SK-N-SH treated with all-trans-retinoic acid at 6 μM for 48 hours (cell line): Measurements from ENCODE around the gene AGAP1.

Source experiments
- ATAC-seq: fragments of 200-7000 bp; cut with Tn5 transposase; 3 replicates; pipeline ENCODE4 v1.9.1; 2020; ENCODE audit warnings: mild to moderate bottlenecking, moderate library complexity
- BACH2 ChIP-seq: fragments of 250-450 bp; sonication (Bioruptor Pico); IDR thresholded peaks from 2 replicates; pipeline ENCODE4 v1.9.0; 2021; ENCODE audit warnings: mild to moderate bottlenecking, borderline replicate concordance
- ESRRG ChIP-seq: fragments of 250-450 bp; sonication (Bioruptor Pico); IDR thresholded peaks from 2 replicates; pipeline ENCODE4 v1.6.1; 2021; ENCODE audit warnings: mild to moderate bottlenecking
- GLIS3 ChIP-seq: fragments of 250-450 bp; sonication (Bioruptor Pico); IDR thresholded peaks from 2 replicates; pipeline ENCODE4 v1.5.0; 2020; ENCODE audit warnings: mild to moderate bottlenecking, moderate library complexity
- ISL1 ChIP-seq: fragments of 250-450 bp; sonication (Bioruptor Pico); IDR thresholded peaks from 2 replicates; pipeline ENCODE4 v2.1.2; 2022; ENCODE audit warnings: mild to moderate bottlenecking, moderate library complexity
- OSR1 ChIP-seq: fragments of 250-450 bp; sonication (Bioruptor Pico); IDR thresholded peaks from 2 replicates; pipeline ENCODE4 v1.8.0; 2022; ENCODE audit warnings: moderate library complexity, mild to moderate bottlenecking, inconsistent platforms
- POU6F1 ChIP-seq: fragments of 250-450 bp; sonication (Bioruptor Pico); IDR thresholded peaks from 2 replicates; pipeline ENCODE4 v1.8.0; 2021; ENCODE audit warnings: low read depth, mild to moderate bottlenecking, moderate library complexity, borderline replicate concordance
- PPARA ChIP-seq: fragments of 250-450 bp; sonication (Bioruptor Pico); IDR thresholded peaks from 2 replicates; pipeline ENCODE4 v1.5.0; 2020; ENCODE audit warnings: mild to moderate bottlenecking, borderline replicate concordance
- RARB ChIP-seq: fragments of 250-450 bp; sonication (Bioruptor Pico); IDR thresholded peaks from 2 replicates; pipeline ENCODE4 v1.8.0; 2021; ENCODE audit warnings: mild to moderate bottlenecking, moderate library complexity
- SNAI2 ChIP-seq: fragments of 250-450 bp; sonication (Bioruptor Pico); IDR thresholded peaks from 2 replicates; pipeline ENCODE4 v1.5.0; 2020; ENCODE audit warnings: mild to moderate bottlenecking, moderate library complexity
- TCF4 ChIP-seq: fragments of 250-450 bp; sonication (Bioruptor Pico); IDR thresholded peaks from 2 replicates; pipeline ENCODE4 v1.8.0; 2021; ENCODE audit warnings: mild to moderate bottlenecking, moderate library complexity, borderline replicate concordance
- TOX ChIP-seq: fragments of 250-450 bp; sonication (Bioruptor Pico); IDR thresholded peaks from 2 replicates; pipeline ENCODE4 v1.8.0; 2021; ENCODE audit warnings: mild to moderate bottlenecking, moderate library complexity, borderline replicate concordance
- ZC3H10 ChIP-seq: fragments of 250-450 bp; sonication (Bioruptor Pico); IDR thresholded peaks from 2 replicates; pipeline ENCODE4 v1.5.1; 2021; ENCODE audit warnings: mild to moderate bottlenecking, moderate library complexity
- ZFP30 ChIP-seq: fragments of 450-650 bp; formaldehyde crosslinking; IDR thresholded peaks from 2 replicates; pipeline ENCODE4 v1.5.0; 2022; ENCODE audit warnings: mild to moderate bottlenecking, moderate library complexity
- ZNF70 ChIP-seq: fragments of 450-650 bp; formaldehyde crosslinking; IDR thresholded peaks from 2 replicates; pipeline ENCODE4 v1.5.0; 2020; ENCODE audit warnings: mild to moderate bottlenecking, moderate library complexity
- ZNF8 ChIP-seq: fragments of 450-650 bp; formaldehyde crosslinking; IDR thresholded peaks from 2 replicates; pipeline ENCODE4 v1.5.0; 2020; ENCODE audit warnings: mild to moderate bottlenecking, moderate library complexity
- TF ChIP-seq, protein P1 (sequence below): fragments of 250-450 bp; sonication (Bioruptor Pico); IDR thresholded peaks from 2 replicates; pipeline ENCODE4 v1.5.1; 2021; ENCODE audit warnings: mild to moderate bottlenecking, moderate library complexity
- TF ChIP-seq, protein P2 (sequence below): fragments of 250-450 bp; sonication (Bioruptor Pico); IDR thresholded peaks from 2 replicates; pipeline ENCODE4 v1.5.0; 2020; ENCODE audit warnings: mild to moderate bottlenecking, moderate library complexity

The AGAP1 gene

DNA sequence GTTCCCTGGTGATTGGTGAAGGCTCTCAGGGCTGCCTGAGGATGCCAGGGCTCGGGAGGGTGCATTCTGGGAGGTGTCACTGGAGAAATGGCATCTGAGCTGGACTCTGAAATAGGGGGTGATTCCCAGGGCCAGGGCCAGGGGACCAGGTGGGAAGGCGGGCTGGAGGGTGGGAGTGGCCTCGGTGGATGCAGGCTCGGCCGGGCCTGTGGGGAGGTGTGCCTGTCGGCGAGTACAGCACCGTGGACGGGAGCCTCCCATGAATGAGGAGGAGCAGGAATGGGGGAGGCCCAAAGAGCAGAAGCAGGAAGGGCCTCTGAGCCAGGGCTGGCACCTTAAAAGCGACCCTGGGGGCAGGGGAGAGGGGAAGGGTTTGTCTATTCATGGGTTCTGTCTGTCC lies 557.5 kb downstream of the AGAP1 start (continued):
- TF ChIP-seq POU6F1 (no peak), PPARA (CRISPR knock-in tag) (no peak)
- TF ChIP-seq, all 23 proteins: peak for 0

DNA sequence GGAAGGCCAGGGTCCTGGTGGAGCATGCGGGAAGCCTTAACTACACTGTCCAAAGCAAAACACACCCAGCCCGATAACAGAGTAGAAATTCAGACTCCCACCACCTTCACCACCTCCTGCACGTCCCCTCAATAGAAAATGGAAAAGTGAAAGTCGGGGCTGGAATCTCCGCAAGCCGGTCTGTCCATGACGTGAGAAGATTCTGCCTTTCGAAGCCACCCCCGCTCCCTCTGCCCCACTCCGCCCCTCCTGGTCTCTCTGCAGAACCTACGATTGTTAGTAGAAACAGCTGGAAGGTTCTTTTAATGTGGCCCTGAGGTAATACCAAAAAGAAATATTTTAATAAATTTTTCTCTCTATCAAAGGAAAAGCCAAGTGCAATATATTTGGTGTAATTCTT lies 558.0 kb downstream of the AGAP1 start:
- ATAC-seq = no peak
- TF ChIP-seq, protein P1, sequence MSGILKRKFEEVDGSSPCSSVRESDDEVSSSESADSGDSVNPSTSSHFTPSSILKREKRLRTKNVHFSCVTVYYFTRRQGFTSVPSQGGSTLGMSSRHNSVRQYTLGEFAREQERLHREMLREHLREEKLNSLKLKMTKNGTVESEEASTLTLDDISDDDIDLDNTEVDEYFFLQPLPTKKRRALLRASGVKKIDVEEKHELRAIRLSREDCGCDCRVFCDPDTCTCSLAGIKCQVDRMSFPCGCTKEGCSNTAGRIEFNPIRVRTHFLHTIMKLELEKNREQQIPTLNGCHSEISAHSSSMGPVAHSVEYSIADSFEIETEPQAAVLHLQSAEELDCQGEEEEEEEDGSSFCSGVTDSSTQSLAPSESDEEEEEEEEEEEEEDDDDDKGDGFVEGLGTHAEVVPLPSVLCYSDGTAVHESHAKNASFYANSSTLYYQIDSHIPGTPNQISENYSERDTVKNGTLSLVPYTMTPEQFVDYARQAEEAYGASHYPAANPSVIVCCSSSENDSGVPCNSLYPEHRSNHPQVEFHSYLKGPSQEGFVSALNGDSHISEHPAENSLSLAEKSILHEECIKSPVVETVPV (CRISPR knock-in tag) = no peak
- TF ChIP-seq ZNF8 (CRISPR knock-in tag) (no peak), OSR1 (no peak), ISL1 (CRISPR knock-in tag) (no peak)

DNA sequence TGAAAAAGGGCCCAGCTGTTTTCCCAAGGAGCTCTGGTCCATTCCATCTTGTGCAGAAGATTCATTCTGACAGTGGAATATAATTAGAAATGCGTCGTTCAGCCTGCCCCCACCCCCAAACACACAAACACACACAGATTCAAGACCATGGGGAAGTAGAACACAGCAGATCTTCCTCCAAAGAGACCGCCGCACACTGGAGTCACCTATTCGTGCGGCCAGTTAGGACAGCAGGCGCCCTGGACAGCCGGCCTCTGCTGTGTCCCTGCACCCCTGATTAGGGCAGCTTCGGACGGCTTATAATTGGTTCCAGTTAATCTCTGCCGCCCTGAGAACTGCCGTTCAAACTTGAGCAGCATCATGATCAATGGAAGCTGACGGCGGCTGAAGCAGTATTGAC lies 558.4 kb downstream of the AGAP1 start:
- ATAC-seq = no peak
- TF ChIP-seq SNAI2 (CRISPR knock-in tag) (no peak), TOX (CRISPR knock-in tag) (no peak), BACH2 (CRISPR knock-in tag) (no peak), ZFP30 (CRISPR knock-in tag) (no peak), PPARA (CRISPR knock-in tag) (no peak)

- TF ChIP-seq GLIS3 (no peak), SNAI2 (CRISPR knock-in tag) (no peak), ZNF70 (CRISPR knock-in tag) (no peak), PPARA (CRISPR knock-in tag) (no peak), ESRRG (no peak), ZC3H10 (CRISPR knock-in tag) (no peak), OSR1 (no peak), ZFP30 (CRISPR knock-in tag) (no peak)
- TF ChIP-seq, protein P2, sequence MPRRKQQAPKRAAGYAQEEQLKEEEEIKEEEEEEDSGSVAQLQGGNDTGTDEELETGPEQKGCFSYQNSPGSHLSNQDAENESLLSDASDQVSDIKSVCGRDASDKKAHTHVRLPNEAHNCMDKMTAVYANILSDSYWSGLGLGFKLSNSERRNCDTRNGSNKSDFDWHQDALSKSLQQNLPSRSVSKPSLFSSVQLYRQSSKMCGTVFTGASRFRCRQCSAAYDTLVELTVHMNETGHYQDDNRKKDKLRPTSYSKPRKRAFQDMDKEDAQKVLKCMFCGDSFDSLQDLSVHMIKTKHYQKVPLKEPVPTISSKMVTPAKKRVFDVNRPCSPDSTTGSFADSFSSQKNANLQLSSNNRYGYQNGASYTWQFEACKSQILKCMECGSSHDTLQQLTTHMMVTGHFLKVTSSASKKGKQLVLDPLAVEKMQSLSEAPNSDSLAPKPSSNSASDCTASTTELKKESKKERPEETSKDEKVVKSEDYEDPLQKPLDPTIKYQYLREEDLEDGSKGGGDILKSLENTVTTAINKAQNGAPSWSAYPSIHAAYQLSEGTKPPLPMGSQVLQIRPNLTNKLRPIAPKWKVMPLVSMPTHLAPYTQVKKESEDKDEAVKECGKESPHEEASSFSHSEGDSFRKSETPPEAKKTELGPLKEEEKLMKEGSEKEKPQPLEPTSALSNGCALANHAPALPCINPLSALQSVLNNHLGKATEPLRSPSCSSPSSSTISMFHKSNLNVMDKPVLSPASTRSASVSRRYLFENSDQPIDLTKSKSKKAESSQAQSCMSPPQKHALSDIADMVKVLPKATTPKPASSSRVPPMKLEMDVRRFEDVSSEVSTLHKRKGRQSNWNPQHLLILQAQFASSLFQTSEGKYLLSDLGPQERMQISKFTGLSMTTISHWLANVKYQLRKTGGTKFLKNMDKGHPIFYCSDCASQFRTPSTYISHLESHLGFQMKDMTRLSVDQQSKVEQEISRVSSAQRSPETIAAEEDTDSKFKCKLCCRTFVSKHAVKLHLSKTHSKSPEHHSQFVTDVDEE (CRISPR knock-in tag) = no peak
- no peak for ATAC-seq
These were observed 559.3 kb downstream of the AGAP1 start for GRCh38 chr2:236052926-236053821.

DNA sequence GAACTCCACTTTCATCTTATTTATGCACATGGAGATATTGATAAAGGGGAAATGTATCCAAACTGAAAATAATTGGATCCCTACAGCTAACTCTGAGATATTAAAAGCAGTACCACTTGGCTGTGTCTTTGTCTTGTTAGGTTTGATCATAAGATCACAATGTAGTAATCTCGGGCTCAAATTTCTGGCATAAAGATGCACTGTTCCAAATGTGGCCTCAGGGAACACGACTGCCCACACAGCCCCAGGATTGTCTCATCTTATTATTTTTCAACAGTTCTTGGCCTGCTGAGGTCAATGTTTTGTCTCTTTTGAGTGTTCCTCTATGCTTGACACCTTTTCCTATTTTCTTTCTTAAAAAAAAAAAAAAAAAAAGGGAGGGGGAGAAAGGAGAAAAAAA lies 560.3 kb downstream of the AGAP1 start:
- no peak; the same call in 2 of the 3 replicates for ATAC-seq
- TF ChIP-seq RARB (no peak), ZNF70 (CRISPR knock-in tag) (peak; percentile 26; the same call in 1 of the 2 replicates)

GRCh38 chr2:236054621-236055305 lies 560.9 kb downstream of the AGAP1 start:
- no peak for TF ChIP-seq TCF4
- TF ChIP-seq BACH2 (CRISPR knock-in tag) = no peak
- TF ChIP-seq ZC3H10 (CRISPR knock-in tag) = no peak
- no peak; the same call in 2 of the 3 replicates for ATAC-seq
